ENCODE data around the gene AHCY.

DNA sequence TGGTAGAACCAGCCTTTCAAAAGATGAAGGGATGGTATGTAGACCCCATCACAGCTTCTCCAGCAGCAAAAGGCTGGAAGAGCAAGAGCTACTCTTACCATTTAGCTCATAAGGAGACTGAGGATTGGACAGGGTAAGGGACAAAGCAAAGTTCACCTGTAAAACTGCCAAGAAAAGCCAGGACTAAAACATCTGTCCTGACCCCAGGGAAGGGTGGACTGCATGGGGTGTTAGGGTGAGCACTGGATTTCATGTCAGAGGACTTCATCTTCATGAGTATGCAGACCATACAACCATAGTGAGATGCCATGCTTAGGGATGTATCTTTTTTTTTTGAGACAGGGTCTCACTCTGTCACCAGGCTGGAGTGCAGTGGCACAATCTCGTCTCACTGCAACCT is 19.3 kb downstream of the AHCY start:
- TF ChIP-seq POLR2AphosphoS5 (IDR thresholded peaks at IDR 0.05; ENCODE audit: low read depth, low read length) (no peak), POLR2A (IDR thresholded peaks at IDR 0.05; ENCODE audit: low read depth, low read length) (no peak), TAF1 (IDR thresholded peaks at IDR 0.05; ENCODE audit: low read depth, low read length) (no peak)
